K562 (cell line): Measurements from ENCODE around the gene MED29. TPM values are rescaled to one million over a fixed set of nuclear protein-coding genes. Genes with fewer than 3 reads are reported as not detected.

ENCODE experiments used
- FIP1L1 ChIP-seq: fragments of 200-400 bp; formaldehyde crosslinking; IDR thresholded peaks from 2 replicates; pipeline ENCODE4 v1.6.1; 2018; ENCODE audit warnings: mild to moderate bottlenecking, low read depth, low read length; ENCODE audit not compliant: poor library complexity, severe bottlenecking
- FOXA1 ChIP-seq: fragments of 450-650 bp; IDR thresholded peaks from 2 replicates; pipeline ENCODE4 v1.6.1; 2016; ENCODE audit warnings: mild to moderate bottlenecking, borderline replicate concordance
- JUN ChIP-seq, 2 experiments: sonication (generic) in 1 of 2; formaldehyde crosslinking in 1 of 2; IDR thresholded peaks; 2 replicates each; pipeline versions ENCODE4 v1.6.1 to v1.8.0; 2012 to 2022; ENCODE audit warnings: borderline replicate concordance in 2 of 2, mild to moderate bottlenecking in 2 of 2, improper control_type of control experiment in 1 of 2, low read depth in 1 of 2, low read length in 1 of 2, missing genetic modification reagents in 1 of 2
- KDM2B ChIP-seq: fragments of 250-450 bp; sonication (Bioruptor Pico); IDR thresholded peaks from 2 replicates; pipeline ENCODE4 v1.8.0; 2021; ENCODE audit warnings: mild to moderate bottlenecking, moderate library complexity
- MAFK ChIP-seq: IDR thresholded peaks from 2 replicates; pipeline ENCODE4 v1.6.1; 2011; ENCODE audit warnings: low read length, improper control_type of control experiment
- SOX6 ChIP-seq: fragments of 450-650 bp; IDR thresholded peaks from 2 replicates; pipeline ENCODE4 v1.6.1; 2014; ENCODE audit warnings: mild to moderate bottlenecking
- TBP ChIP-seq: optimal IDR thresholded peaks from 2 replicates; pipeline ENCODE3; 2011; ENCODE audit warnings: low read depth, low read length, improper control_type of control experiment
- TOE1 ChIP-seq, 2 experiments: fragments of 450-650 bp in 1 of 2; sonication (generic) in 1 of 2; formaldehyde crosslinking in 1 of 2; IDR thresholded peaks; 2 replicates each; pipeline versions ENCODE4 v1.7.1 to v1.8.0; 2016 to 2022; ENCODE audit warnings: borderline replicate concordance in 2 of 2, mild to moderate bottlenecking in 2 of 2, antibody characterized with exemption in 1 of 2, inconsistent platforms in 1 of 2, low read depth in 1 of 2, missing genetic modification reagents in 1 of 2, moderate library complexity in 1 of 2
- ZEB2 ChIP-seq: fragments of 450-650 bp; IDR thresholded peaks from 2 replicates; pipeline ENCODE4 v1.6.1; 2016
- ZNF146 ChIP-seq: IDR thresholded peaks from one replicate; pipeline ENCODE4 v1.6.1; 2018; ENCODE audit warnings: missing compliant biosample characterization; ENCODE audit not compliant: unreplicated experiment
- ZNF212 ChIP-seq: fragments of 450-650 bp; formaldehyde crosslinking; IDR thresholded peaks from 2 replicates; pipeline ENCODE4 v1.4.0; 2020; ENCODE audit warnings: mild to moderate bottlenecking
- ZNF232 ChIP-seq: sonication (generic); formaldehyde crosslinking; IDR thresholded peaks from 2 replicates; pipeline ENCODE4 v1.8.0; 2022; ENCODE audit warnings: mild to moderate bottlenecking, missing genetic modification reagents
- ZNF785 ChIP-seq: fragments of 250-450 bp; sonication (Bioruptor Pico); IDR thresholded peaks from 2 replicates; pipeline ENCODE4 v1.4.0; 2020; ENCODE audit warnings: mild to moderate bottlenecking
- polyA plus RNA-seq, 8 experiments: library from polyadenylated mRNA; depleted of rRNA in 4 of 8; stranded (reverse) in 5 of 8; unstranded in 3 of 8; fragments of >200 nt; fragmentation: Nextera tagmentation in 2 of 8; fragmentation: Illumina TruSeq in 1 of 8; extraction: Ambion mirVana in 2 of 8; extraction: Trizol in 1 of 8; gene quantifications; 2 replicates each; pipeline versions ENCODE4 v1.2.1 to v1.2.3, GENCODE V29; 2011 to 2014; ENCODE audit warnings: inconsistent platforms in 1 of 8, missing spikeins in 1 of 8
- total RNA-seq, 7 experiments: library from RNA; depleted of rRNA in 6 of 7; stranded (reverse); fragments of >200 nt in 6 of 7; fragmentation: Illumina TruSeq in 2 of 7; extraction: Trizol in 2 of 7; gene quantifications; 2 replicates each; pipeline versions ENCODE4 v1.2.1 to v1.2.3, GENCODE V29; 2011 to 2021; ENCODE audit warnings: low replicate concordance in 1 of 7
- TF ChIP-seq, protein P1 (sequence below): fragments of 450-650 bp; formaldehyde crosslinking; IDR thresholded peaks from 2 replicates; pipeline ENCODE4 v1.4.0; 2022; ENCODE audit warnings: missing genetic modification characterization
- TF ChIP-seq, protein P2 (sequence below): fragments of 250-450 bp; sonication (Bioruptor Pico); IDR thresholded peaks from 2 replicates; pipeline ENCODE4 v1.4.0; 2020; ENCODE audit warnings: mild to moderate bottlenecking, moderate library complexity
- TF ChIP-seq, protein P3 (sequence below): fragments of 200-800 bp; sonication (Bioruptor generic); IDR thresholded peaks from 2 replicates; pipeline ENCODE4 v1.6.1; 2016; ENCODE audit warnings: missing genetic modification characterization, missing compliant biosample characterization
- TF ChIP-seq, protein P4 (sequence below): fragments of 250-450 bp; sonication (Bioruptor Pico); IDR thresholded peaks from 2 replicates; pipeline ENCODE4 v1.4.0; 2020; ENCODE audit warnings: borderline replicate concordance

Gene MED29
- total and polyA plus RNA-seq, 9 of the 15 experiments (the other 6 are each of a cell fraction or from before 2014, with no cell fraction given): 1.8 to 22.6 (median 12.4) TPM

DNA sequence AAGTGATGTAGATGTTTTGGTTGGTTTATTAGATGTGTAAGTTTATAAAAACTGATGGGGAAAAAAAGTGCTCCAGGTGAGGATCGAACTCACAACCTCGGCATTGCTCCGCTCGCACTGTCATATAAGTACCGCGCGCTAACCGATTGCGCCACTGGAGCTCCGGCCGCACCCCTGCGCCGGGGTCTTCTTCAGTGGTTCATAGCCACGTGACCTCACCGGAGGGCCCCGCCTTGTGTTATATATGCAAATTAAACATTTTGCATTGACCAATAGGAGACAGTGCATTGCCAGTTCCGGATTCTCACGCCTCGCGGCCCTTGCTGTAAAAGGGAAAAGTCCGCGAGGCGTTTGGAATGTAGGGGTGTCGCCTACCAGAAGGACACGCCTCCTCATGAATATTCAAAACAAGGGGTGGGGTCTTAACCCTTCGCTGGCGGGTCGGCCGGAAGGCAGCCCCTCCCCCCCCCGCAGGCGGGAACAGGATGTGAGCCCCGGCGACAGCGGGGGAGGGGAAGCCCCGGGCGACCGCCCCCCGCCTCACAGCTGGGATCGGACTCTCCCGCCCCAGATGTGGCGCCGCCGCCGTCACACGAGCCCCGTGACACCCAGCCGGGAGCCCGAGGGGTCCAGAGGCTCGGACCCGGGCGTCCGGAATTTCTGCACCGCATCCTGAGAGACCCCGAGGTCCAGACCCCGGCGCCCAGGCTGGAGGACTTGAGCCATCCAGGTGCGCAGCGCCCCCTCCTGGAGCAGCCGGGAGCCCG lies 21.1 kb downstream of the MED29 start, which contains the start of gene PLEKHG2 (continued):
- TF ChIP-seq FIP1L1 (peak; percentile 90), MAFK (peak; percentile 31; the same call in 1 of the 2 replicates), FOXA1 (no peak), ZNF232 (no peak), ZNF785 (CRISPR knock-in tag) (no peak), TBP (peak; percentile 100), ZNF212 (CRISPR knock-in tag) (0 out of 2 replicates have a peak, but pooled peaks have one; percentile 38), ZNF146 (CRISPR knock-in tag) (no peak), KDM2B (0 out of 2 replicates have a peak, but pooled peaks have one; percentile 14), JUN (IDR thresholded peaks at IDR 0.05; ENCODE audit: borderline replicate concordance, low read depth, low read length) (peak; percentile 71; the same call in 1 of the 2 replicates), JUN (CRISPR knock-in tag; IDR thresholded peaks at IDR 0.05; ENCODE audit: borderline replicate concordance) (no peak), TOE1 (IDR thresholded peaks at IDR 0.05; ENCODE audit: borderline replicate concordance) (peak; percentile 95), TOE1 (CRISPR knock-in tag; IDR thresholded peaks at IDR 0.05; ENCODE audit: borderline replicate concordance, low read depth) (no peak), SOX6 (peak; percentile 69), ZEB2 (no peak)
- TF ChIP-seq, protein P1, sequence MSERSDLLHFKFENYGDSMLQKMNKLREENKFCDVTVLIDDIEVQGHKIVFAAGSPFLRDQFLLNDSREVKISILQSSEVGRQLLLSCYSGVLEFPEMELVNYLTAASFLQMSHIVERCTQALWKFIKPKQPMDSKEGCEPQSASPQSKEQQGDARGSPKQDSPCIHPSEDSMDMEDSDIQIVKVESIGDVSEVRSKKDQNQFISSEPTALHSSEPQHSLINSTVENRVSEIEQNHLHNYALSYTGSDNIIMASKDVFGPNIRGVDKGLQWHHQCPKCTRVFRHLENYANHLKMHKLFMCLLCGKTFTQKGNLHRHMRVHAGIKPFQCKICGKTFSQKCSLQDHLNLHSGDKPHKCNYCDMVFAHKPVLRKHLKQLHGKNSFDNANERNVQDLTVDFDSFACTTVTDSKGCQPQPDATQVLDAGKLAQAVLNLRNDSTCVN (CRISPR knock-in tag): no peak
- TF ChIP-seq, protein P2, sequence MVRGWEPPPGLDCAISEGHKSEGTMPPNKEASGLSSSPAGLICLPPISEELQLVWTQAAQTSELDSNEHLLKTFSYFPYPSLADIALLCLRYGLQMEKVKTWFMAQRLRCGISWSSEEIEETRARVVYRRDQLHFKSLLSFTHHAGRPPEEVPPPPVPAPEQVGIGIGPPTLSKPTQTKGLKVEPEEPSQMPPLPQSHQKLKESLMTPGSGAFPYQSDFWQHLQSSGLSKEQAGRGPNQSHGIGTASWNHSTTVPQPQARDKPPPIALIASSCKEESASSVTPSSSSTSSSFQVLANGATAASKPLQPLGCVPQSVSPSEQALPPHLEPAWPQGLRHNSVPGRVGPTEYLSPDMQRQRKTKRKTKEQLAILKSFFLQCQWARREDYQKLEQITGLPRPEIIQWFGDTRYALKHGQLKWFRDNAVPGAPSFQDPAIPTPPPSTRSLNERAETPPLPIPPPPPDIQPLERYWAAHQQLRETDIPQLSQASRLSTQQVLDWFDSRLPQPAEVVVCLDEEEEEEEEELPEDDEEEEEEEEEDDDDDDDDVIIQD: no peak
- TF ChIP-seq, protein P3, sequence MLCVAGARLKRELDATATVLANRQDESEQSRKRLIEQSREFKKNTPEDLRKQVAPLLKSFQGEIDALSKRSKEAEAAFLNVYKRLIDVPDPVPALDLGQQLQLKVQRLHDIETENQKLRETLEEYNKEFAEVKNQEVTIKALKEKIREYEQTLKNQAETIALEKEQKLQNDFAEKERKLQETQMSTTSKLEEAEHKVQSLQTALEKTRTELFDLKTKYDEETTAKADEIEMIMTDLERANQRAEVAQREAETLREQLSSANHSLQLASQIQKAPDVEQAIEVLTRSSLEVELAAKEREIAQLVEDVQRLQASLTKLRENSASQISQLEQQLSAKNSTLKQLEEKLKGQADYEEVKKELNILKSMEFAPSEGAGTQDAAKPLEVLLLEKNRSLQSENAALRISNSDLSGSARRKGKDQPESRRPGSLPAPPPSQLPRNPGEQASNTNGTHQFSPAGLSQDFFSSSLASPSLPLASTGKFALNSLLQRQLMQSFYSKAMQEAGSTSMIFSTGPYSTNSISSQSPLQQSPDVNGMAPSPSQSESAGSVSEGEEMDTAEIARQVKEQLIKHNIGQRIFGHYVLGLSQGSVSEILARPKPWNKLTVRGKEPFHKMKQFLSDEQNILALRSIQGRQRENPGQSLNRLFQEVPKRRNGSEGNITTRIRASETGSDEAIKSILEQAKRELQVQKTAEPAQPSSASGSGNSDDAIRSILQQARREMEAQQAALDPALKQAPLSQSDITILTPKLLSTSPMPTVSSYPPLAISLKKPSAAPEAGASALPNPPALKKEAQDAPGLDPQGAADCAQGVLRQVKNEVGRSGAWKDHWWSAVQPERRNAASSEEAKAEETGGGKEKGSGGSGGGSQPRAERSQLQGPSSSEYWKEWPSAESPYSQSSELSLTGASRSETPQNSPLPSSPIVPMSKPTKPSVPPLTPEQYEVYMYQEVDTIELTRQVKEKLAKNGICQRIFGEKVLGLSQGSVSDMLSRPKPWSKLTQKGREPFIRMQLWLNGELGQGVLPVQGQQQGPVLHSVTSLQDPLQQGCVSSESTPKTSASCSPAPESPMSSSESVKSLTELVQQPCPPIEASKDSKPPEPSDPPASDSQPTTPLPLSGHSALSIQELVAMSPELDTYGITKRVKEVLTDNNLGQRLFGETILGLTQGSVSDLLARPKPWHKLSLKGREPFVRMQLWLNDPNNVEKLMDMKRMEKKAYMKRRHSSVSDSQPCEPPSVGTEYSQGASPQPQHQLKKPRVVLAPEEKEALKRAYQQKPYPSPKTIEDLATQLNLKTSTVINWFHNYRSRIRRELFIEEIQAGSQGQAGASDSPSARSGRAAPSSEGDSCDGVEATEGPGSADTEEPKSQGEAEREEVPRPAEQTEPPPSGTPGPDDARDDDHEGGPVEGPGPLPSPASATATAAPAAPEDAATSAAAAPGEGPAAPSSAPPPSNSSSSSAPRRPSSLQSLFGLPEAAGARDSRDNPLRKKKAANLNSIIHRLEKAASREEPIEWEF: no peak; the same call in 1 of the 2 replicates
- TF ChIP-seq, protein P4, sequence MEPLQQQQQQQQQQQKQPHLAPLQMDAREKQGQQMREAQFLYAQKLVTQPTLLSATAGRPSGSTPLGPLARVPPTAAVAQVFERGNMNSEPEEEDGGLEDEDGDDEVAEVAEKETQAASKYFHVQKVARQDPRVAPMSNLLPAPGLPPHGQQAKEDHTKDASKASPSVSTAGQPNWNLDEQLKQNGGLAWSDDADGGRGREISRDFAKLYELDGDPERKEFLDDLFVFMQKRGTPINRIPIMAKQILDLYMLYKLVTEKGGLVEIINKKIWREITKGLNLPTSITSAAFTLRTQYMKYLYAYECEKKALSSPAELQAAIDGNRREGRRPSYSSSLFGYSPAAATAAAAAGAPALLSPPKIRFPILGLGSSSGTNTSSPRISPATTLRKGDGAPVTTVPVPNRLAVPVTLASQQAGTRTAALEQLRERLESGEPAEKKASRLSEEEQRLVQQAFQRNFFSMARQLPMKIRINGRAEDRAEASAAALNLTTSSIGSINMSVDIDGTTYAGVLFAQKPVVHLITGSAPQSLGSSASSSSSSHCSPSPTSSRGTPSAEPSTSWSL (CRISPR knock-in tag): peak; percentile 89; the same call in 1 of the 2 replicates
